GM12865 (cell line): ENCODE data around the gene JMJD7.
A peak's percentile ranks its signal among the peaks of the same experiment; 100 is the strongest.

Experiments used
- DNase-seq: peaks from one replicate; pipeline ENCODE4 v3.0.0; 2010; ENCODE audit warnings: low read depth
- H3K4me3 ChIP-seq: 2 replicates; pipeline ENCODE4 v1.5.1; 2011; ENCODE audit warnings: mild to moderate bottlenecking, low read depth, low read length, control low read depth
- TF ChIP-seq, protein P1 (sequence below): IDR thresholded peaks from 2 replicates; pipeline ENCODE4 v1.5.1; 2011; ENCODE audit warnings: low read length, control low read depth, low read depth, inconsistent platforms; ENCODE audit not compliant: insufficient read depth; ENCODE audit errors: missing control alignments

JMJD7 gene

GRCh38 chr15:41809121-41809520 lies 18.8 kb upstream of the JMJD7 start:
- DNase-seq, result no peak
- H3K4me3 ChIP-seq, result no peak overlapping the region
- TF ChIP-seq, protein P1, sequence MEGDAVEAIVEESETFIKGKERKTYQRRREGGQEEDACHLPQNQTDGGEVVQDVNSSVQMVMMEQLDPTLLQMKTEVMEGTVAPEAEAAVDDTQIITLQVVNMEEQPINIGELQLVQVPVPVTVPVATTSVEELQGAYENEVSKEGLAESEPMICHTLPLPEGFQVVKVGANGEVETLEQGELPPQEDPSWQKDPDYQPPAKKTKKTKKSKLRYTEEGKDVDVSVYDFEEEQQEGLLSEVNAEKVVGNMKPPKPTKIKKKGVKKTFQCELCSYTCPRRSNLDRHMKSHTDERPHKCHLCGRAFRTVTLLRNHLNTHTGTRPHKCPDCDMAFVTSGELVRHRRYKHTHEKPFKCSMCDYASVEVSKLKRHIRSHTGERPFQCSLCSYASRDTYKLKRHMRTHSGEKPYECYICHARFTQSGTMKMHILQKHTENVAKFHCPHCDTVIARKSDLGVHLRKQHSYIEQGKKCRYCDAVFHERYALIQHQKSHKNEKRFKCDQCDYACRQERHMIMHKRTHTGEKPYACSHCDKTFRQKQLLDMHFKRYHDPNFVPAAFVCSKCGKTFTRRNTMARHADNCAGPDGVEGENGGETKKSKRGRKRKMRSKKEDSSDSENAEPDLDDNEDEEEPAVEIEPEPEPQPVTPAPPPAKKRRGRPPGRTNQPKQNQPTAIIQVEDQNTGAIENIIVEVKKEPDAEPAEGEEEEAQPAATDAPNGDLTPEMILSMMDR, result no peak

DNA sequence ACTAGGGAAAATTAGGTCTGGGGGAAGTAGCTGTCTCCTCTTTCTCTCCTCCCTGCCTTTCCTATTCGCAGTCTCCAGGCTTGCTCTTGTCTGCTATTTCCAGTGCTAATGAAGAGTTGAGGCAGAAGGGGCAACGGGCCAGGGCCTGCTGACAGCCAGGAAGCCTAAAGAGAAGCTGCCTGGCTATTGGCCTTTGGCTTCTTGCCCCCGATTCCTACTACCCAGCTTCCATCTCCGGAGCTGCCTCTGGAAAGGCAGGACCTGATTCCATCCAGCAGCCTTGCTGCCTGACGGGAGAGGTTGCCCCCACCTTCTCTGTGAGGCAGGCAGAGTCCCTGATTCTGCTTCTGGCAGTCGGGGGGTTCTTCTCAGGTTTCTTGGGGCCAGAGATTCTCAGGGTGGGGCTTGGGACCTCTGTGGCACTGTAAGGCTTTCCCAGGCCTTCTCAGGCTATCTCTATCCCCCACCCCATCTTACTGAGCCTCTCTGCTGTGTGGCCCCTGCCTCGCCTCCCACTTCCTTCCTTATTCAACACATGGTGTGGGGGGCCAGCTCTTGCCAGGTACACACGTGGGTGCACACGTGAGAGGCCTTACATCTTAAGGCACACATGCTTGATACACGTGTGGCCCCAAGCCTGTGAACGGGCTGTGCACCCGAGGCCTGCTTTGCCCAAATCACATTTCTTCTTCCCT lies 18.2 kb upstream of the JMJD7 start:
- TF ChIP-seq, protein P1, result no peak
- no peak overlapping the region for H3K4me3 ChIP-seq
- DNase-seq, result no peak

DNA sequence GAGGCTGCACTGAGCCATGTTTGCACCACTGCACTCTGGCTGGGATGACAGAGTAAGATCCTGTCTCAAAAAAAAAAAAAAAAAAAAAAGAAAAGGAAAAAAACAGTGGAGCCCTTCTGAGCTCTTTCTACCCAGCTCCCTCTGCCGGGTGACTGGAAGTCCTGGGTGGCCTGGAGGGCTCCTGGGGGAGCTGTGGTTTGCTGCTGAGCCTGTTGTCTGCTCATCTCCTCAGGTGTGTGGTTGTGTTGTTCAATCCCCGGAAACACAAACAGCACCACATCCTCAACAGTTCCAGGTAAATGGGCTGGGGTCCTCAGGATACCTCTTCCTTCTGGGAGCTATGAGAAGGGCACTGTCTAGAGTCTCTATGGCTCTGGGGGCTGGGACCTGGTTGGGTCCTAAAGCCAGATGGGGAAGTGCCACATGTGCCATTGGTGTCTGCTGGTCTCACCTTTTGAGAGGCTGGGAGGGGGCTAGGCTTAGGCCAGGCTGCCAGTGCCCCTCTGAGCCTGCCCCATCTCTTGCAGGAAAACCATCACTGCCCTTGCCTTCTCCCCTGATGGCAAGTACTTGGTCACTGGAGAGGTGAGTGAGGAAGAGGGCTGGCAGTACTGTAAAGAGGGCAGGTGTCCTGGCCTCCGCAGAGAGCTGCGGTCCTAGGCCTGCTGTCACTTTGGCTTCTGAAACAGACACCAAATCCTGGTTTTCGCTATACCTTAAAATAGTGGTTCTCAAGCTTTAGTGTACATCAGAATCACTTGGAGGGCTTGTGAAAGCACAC lies 17.1 kb upstream of the JMJD7 start:
- TF ChIP-seq, protein P1, result no peak
- DNase-seq, result no peak
- no peak overlapping the region for H3K4me3 ChIP-seq

DNA sequence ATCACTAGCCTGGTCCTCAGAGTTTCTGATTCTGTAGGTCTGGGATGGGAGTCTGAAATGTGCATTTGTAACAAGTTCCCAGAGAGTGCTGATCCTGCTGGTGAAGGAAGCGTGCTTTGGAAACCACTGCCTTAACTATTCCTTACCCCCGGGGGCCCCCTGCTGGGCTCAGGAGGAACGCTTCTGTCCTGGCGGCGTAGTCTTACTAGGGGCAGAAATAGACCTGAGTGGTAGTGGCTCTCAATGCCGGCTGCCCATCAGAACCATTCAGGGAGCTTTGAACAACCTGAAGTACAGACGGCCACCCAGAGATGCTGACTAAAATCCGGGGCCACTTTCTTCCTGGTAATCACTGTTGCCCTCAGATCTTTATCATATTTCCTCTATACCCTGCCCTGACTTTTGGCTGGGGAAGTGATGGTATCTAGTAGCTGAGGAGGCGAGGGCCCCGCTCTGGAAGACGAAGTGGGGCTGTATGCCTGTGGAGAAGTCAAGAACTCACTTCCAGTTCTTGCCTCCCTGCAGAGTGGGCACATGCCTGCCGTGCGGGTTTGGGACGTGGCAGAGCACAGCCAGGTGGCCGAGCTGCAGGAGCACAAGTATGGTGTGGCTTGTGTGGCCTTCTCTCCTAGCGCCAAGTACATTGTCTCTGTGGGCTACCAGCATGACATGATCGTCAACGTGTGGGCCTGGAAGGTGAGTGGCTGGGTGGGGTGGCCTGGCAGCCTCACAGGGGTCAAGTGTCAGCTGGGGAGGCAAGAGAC lies 16.3 kb upstream of the JMJD7 start:
- TF ChIP-seq, protein P1, result peak; percentile 94
- H3K4me3 ChIP-seq, result no peak overlapping the region
- peak; percentile 81 for DNase-seq

- no peak overlapping the region for H3K4me3 ChIP-seq
- DNase-seq, result no peak
- TF ChIP-seq, protein P1, result no peak
Observed at GRCh38 chr15:41812820-41813375, 15.0 kb upstream of the JMJD7 start.

DNA sequence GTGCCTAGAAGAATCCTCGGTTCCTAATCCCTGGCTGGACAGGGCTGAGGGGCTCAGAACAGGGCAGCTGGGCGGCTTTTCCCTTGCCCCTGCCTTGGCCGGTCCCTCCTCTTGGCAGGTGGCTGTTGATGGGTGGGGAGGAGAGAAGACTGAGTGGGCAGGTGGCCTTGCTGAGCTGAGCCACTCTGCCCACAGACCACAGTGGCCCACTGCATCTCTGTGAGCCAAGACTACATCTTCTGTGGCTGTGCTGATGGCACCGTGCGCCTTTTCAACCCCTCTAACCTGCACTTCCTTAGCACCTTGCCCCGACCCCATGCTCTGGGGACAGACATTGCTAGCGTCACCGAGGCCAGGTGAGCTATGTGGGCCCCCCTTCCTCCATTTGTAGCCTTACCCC lies 14.5 kb upstream of the JMJD7 start:
- no peak for DNase-seq
- H3K4me3 ChIP-seq, result no peak overlapping the region
- TF ChIP-seq, protein P1, result no peak
